Motor neuron (in vitro differentiated cells): ENCODE measurements around the gene ZNF697. TPM values are rescaled to one million over a fixed set of nuclear protein-coding genes. Genes with fewer than 3 reads are reported as not detected.
"Not testable (repeated sequence)": the region's sequence is repeated elsewhere in the genome, so short reads cannot be mapped to it uniquely, and the experiment has no call there.

Experiments used
- ATAC-seq, 8 experiments: fragments of 200-7000 bp; cut with Tn5 transposase; replicated peaks in 6 of 8; 2 replicates each; pipeline ENCODE4 v1.8.0; 2021; ENCODE audit warnings: mild to moderate bottlenecking in 8 of 8, moderate library complexity in 8 of 8
- H3K27ac ChIP-seq, 2 donors: fragments of 250-450 bp; sonication (Bioruptor Pico); 2 replicates each; pipeline ENCODE4 v1.9.0; 2021; ENCODE audit warnings: antibody characterized with exemption in 2 of 2, mild to moderate bottlenecking in 2 of 2, moderate library complexity in 1 of 2
- H3K4me1 ChIP-seq, 2 donors: fragments of 250-450 bp; sonication (Bioruptor Pico); replicated peaks in 1 of 2; 2 replicates each; pipeline ENCODE4 v1.6.1; 2021; ENCODE audit warnings: antibody characterized with exemption in 2 of 2, mild to moderate bottlenecking in 2 of 2, moderate library complexity in 1 of 2
- H3K4me3 ChIP-seq, 5 donors: fragments of 250-450 bp; sonication (Bioruptor Pico); 2 replicates each; pipeline ENCODE4 v1.9.0; 2021; ENCODE audit warnings: antibody characterized with exemption in 5 of 5, mild to moderate bottlenecking in 5 of 5, moderate library complexity in 4 of 5
- WGBS, 10 experiments: fragments of 450-650 bp; shearing (Covaris generic); methylation state at CpG; one replicate each; pipeline ENCODE4 v1.0.0; 2022; 5-methylcytosine and 5-hydroxymethylcytosine counted together
- in situ Hi-C, 9 experiments: fragments of 400-800 bp; cut with MboI; loops; one replicate each; pipeline ENCODE4 v1.15.0; 2021; ENCODE audit warnings: low sequenced_read_pairs in 9 of 9, low pct_unique_long_range_greater_than_20kb in 2 of 9; ENCODE audit not compliant: unreplicated experiment in 9 of 9
- total RNA-seq, 8 experiments: library from RNA; unstranded; fragments of 300-600 nt; gene quantifications; 2 replicates each; pipeline versions ENCODE4 v1.2.3 to v1.2.4, GENCODE V29; 2022

The ZNF697 gene
- total RNA-seq, 8 experiments from 2014 or later, result 10.8 to 47.7 (median 29.9) TPM

GRCh38 chr1:119622311-119623192 lies 25.5 kb downstream of the ZNF697 start:
- ATAC-seq, result peak in 2 of 8 experiments; percentile 11 to 28
- Histone ChIP-seq H3K4me1 (peaks cover 0 to 7% of the 10 kb centered on the region in 2 donors), H3K27ac (no peak overlapping the region), H3K4me3 (no peak overlapping the region)
- in situ Hi-C loops, result no loop called here
- 73 to 98% (median 96%) methylated on average over 3 to 33 of the region's 67 CpGs; no CpG with 5 or more reads in 4 of the 10 experiments for WGBS, 10 experiments

- no peak for ATAC-seq
- Histone ChIP-seq H3K27ac (no peak overlapping the region), H3K4me3 (no peak overlapping the region), H3K4me1 (peaks cover 0 to 7% of the 10 kb centered on the region in 2 donors)
- WGBS, 10 experiments, result 86 to 100% (median 93%) methylated on average over 1 to 3 of the region's 4 CpGs; no CpG with 5 or more reads in 4 of the 10 experiments
- in situ Hi-C loops, result no loop called here
These were observed 26.4 kb downstream of the ZNF697 start for GRCh38 chr1:119621705-119622104.

GRCh38 chr1:119617751-119618691 lies 30.0 kb downstream of the ZNF697 start:
- WGBS, 10 experiments, result 67 to 100% (median 86%) methylated on average over 2 to 4 of the region's 5 CpGs; no CpG with 5 or more reads in 5 of the 10 experiments
- peaks cover 0 to 7% of the 10 kb centered on the region in 2 donors for H3K4me1 ChIP-seq
- in situ Hi-C loops, result loop anchor here in 3 of 9 experiments (10.0 kb wide), 2 partner anchors 47 to 57 kb away; no protein-coding TSS in a partner anchor
- H3K27ac ChIP-seq, result no peak overlapping the region
- no peak overlapping the region for H3K4me3 ChIP-seq
- ATAC-seq, result peak in 1 of 8 experiments; percentile 13

GRCh38 chr1:119616748-119617147 lies 31.3 kb downstream of the ZNF697 start:
- H3K27ac ChIP-seq, H3K4me1 ChIP-seq, H3K4me3 ChIP-seq, ATAC-seq: not testable (repeated sequence)
- WGBS, 10 experiments, result no CpG with 5 or more reads among the region's 1 CpG
- in situ Hi-C loops, result loop anchor here in 3 of 9 experiments (10.0 kb wide), 2 partner anchors 48 to 58 kb away; no protein-coding TSS in a partner anchor

- in situ Hi-C loops, result loop anchor here in 3 of 9 experiments (10.0 kb wide), 2 partner anchors 50 to 60 kb away; no protein-coding TSS in a partner anchor
- not testable (repeated sequence) for ATAC-seq
- 100% methylated on average over 1 to 2 of the region's 7 CpGs; no CpG with 5 or more reads in 8 of the 10 experiments for WGBS, 10 experiments
These were observed 33.0 kb downstream of the ZNF697 start for GRCh38 chr1:119615100-119615499.

GRCh38 chr1:119613769-119614720 lies 34.0 kb downstream of the ZNF697 start:
- 20 to 100% (median 52%) methylated on average over 1 to 8 of the region's 9 CpGs for WGBS, 10 experiments
- ATAC-seq, result peak; percentile 89 to 99 (median 94)
- in situ Hi-C loops, result loop anchor here in 3 of 9 experiments (10.0 kb wide), 2 partner anchors 51 to 61 kb away; no protein-coding TSS in a partner anchor
- Histone ChIP-seq H3K27ac (no peak overlapping the region), H3K4me3 (no peak overlapping the region), H3K4me1 (no peaks in the 10 kb centered on the region)

More at GRCh38 chr1:119615100-119615499, 33.0 kb downstream of the ZNF697 start:
- H3K27ac ChIP-seq, H3K4me1 ChIP-seq, H3K4me3 ChIP-seq: not testable (repeated sequence)

GRCh38 chr1:119611701-119612113 lies 36.4 kb downstream of the ZNF697 start:
- peak in 6 of 8 experiments; percentile 20 to 52 (median 26) for ATAC-seq
- in situ Hi-C loops, result loop anchor here in 3 of 9 experiments (10.0 kb wide), 2 partner anchors 53 to 63 kb away; no protein-coding TSS in a partner anchor
- Histone ChIP-seq H3K4me1 (no peaks in the 10 kb centered on the region), H3K27ac (no peak overlapping the region), H3K4me3 (no peak overlapping the region)
- WGBS, 10 experiments, result 0 to 60% (median 21%) methylated on average over 1 to 5 of the region's 8 CpGs; no CpG with 5 or more reads in 4 of the 10 experiments

GRCh38 chr1:119608816-119609215 lies 39.2 kb downstream of the ZNF697 start:
- H3K4me3 ChIP-seq, in situ Hi-C loops, H3K27ac ChIP-seq, H3K4me1 ChIP-seq, ATAC-seq: not testable (repeated sequence)
- 79 to 96% (median 90%) methylated on average over 1 to 4 of the region's 6 CpGs; no CpG with 5 or more reads in 3 of the 10 experiments for WGBS, 10 experiments

GRCh38 chr1:119607087-119607807 lies 40.8 kb downstream of the ZNF697 start:
- H3K4me1 ChIP-seq, H3K27ac ChIP-seq, in situ Hi-C loops, H3K4me3 ChIP-seq: not testable (repeated sequence)
- ATAC-seq, result peak in 1 of 8 experiments; percentile 34
- WGBS, 10 experiments, result 80 to 100% (median 93%) methylated on average over 1 to 2 of the region's 6 CpGs; no CpG with 5 or more reads in 3 of the 10 experiments

- no peak overlapping the region for H3K27ac ChIP-seq
- no peak overlapping the region for H3K4me3 ChIP-seq
- in situ Hi-C loops, result no loop called here
- no peaks in the 10 kb centered on the region for H3K4me1 ChIP-seq
- WGBS, 10 experiments, result 40 to 100% (median 76%) methylated on average over 1 of the region's 1 CpG; no CpG with 5 or more reads in 4 of the 10 experiments
- ATAC-seq, result peak in 2 of 8 experiments; percentile 21 to 38
These were observed 41.7 kb downstream of the ZNF697 start for GRCh38 chr1:119606394-119606793.

GRCh38 chr1:119605686-119606085 lies 42.4 kb downstream of the ZNF697 start:
- WGBS, 10 experiments, result 80 to 100% (median 95%) methylated on average over 1 to 2 of the region's 3 CpGs; no CpG with 5 or more reads in 5 of the 10 experiments

More at GRCh38 chr1:119605686-119606085, 42.4 kb downstream of the ZNF697 start:
- H3K4me3 ChIP-seq, result no peak overlapping the region
- in situ Hi-C loops, result no loop called here
- H3K27ac ChIP-seq, result no peak overlapping the region
- H3K4me1 ChIP-seq, result no peaks in the 10 kb centered on the region
- ATAC-seq, result peak in 2 of 8 experiments; percentile 48 to 59
